ENCODE measurements around the gene MRLN.

The MRLN gene

DNA sequence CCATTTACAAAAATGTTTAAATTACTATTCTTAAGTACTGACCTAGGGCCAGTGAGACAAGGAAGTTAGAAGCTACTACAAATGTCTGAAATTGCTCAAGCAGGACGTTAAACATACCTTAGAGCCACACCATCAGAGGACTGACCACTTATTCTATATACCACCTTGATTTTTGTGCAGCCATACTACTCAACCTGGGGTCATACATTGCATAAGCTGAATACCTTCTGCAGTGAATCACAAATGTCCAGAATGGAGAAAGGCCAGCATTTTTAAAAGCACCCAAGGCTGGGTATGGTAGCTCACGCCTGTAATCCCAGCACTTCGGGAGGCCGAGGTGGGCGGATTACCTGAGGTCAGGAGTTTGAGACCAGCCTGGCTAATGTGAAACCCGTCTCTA is 21.2 kb upstream of the MRLN start:
- no peak overlapping the region for H3K9ac ChIP-seq (ENCODE audit: low read depth, low read length, poor library complexity)
- no peak overlapping the region for H3K23ac ChIP-seq (ENCODE audit: low read depth, low read length, poor library complexity)
- H2BK12ac ChIP-seq (ENCODE audit: low read length): no peak overlapping the region
- H3K9me3 ChIP-seq (replicated peaks in 1 of 2; ENCODE audit: control insufficient read depth in 2 of 2, insufficient read depth in 1 of 2, low read depth in 1 of 2, low read length in 2 of 2): no peaks in the 10 kb centered on the region
- no peaks in the 10 kb centered on the region for H3K4me1 ChIP-seq (ENCODE audit: control insufficient read depth in 2 of 2, insufficient read depth in 1 of 2, low read depth in 1 of 2, low read length in 2 of 2)
- H3K4me2 ChIP-seq (ENCODE audit: insufficient read depth, low read length, poor library complexity, severe bottlenecking): no peak overlapping the region
- H2AK5ac ChIP-seq (ENCODE audit: low read depth, low read length): no peak overlapping the region
- H3K18ac ChIP-seq (ENCODE audit: low read length): no peak overlapping the region
- no peak overlapping the region for H2BK120ac ChIP-seq (ENCODE audit: low read depth, low read length)
- no peaks in the 10 kb centered on the region for H3K27me3 ChIP-seq (ENCODE audit: control insufficient read depth in 3 of 3, insufficient read depth in 3 of 3, low read depth in 1 of 3, low read length in 3 of 3)
- no peak overlapping the region for H3K4me3 ChIP-seq (ENCODE audit: low read length in 2 of 2)
- no peak overlapping the region for H2AFZ ChIP-seq (ENCODE audit: low read length)
- H2BK5ac ChIP-seq (ENCODE audit: low read length): no peak overlapping the region
- no peaks in the 10 kb centered on the region for H3K36me3 ChIP-seq (replicated peaks in 1 of 2; ENCODE audit: control insufficient read depth in 2 of 2, insufficient read depth in 2 of 2, low read length in 2 of 2)
- no CpG with 5 or more reads among the region's 6 CpGs for WGBS, 2 donors (ENCODE audit: extremely low coverage in 2 of 2, insufficient read length in 2 of 2, insufficient replicate concordance in 1 of 2)
- H2BK15ac ChIP-seq (ENCODE audit: low read length): no peak overlapping the region
- H4K8ac ChIP-seq (ENCODE audit: low read depth, low read length): no peak overlapping the region
- H3K14ac ChIP-seq (ENCODE audit: low read length): no peak overlapping the region
- no peak overlapping the region for H3K27ac ChIP-seq (replicated peaks; ENCODE audit: low read length)
- H3K4ac ChIP-seq (ENCODE audit: low read length): no peak overlapping the region
- DNase-seq (ENCODE audit: low spot score): no peak
- H3K79me1 ChIP-seq (ENCODE audit: low read depth, low read length): no peaks in the 10 kb centered on the region
- no peak overlapping the region for H4K91ac ChIP-seq (ENCODE audit: low read depth, low read length, poor library complexity)

- Histone ChIP-seq H3K4me3 (ENCODE audit: low read length in 2 of 2) (no peak overlapping the region), H2AFZ (ENCODE audit: low read length) (no peak overlapping the region), H2BK15ac (ENCODE audit: low read length) (no peak overlapping the region), H3K4me1 (ENCODE audit: control insufficient read depth in 2 of 2, insufficient read depth in 1 of 2, low read depth in 1 of 2, low read length in 2 of 2) (no peaks in the 10 kb centered on the region), H3K9ac (ENCODE audit: low read depth, low read length, poor library complexity) (no peak overlapping the region), H3K27me3 (ENCODE audit: control insufficient read depth in 3 of 3, insufficient read depth in 3 of 3, low read depth in 1 of 3, low read length in 3 of 3) (no peaks in the 10 kb centered on the region), H4K8ac (ENCODE audit: low read depth, low read length) (no peak overlapping the region), H3K18ac (ENCODE audit: low read length) (no peak overlapping the region), H2BK120ac (ENCODE audit: low read depth, low read length) (no peak overlapping the region), H3K27ac (replicated peaks; ENCODE audit: low read length) (no peak overlapping the region), H2AK5ac (ENCODE audit: low read depth, low read length) (no peak overlapping the region), H3K36me3 (replicated peaks in 1 of 2; ENCODE audit: control insufficient read depth in 2 of 2, insufficient read depth in 2 of 2, low read length in 2 of 2) (no peaks in the 10 kb centered on the region), H3K14ac (ENCODE audit: low read length) (no peak overlapping the region), H3K9me3 (replicated peaks in 1 of 2; ENCODE audit: control insufficient read depth in 2 of 2, insufficient read depth in 1 of 2, low read depth in 1 of 2, low read length in 2 of 2) (no peaks in the 10 kb centered on the region), H2BK12ac (ENCODE audit: low read length) (no peak overlapping the region), H3K79me1 (ENCODE audit: low read depth, low read length) (no peaks in the 10 kb centered on the region), H3K4me2 (ENCODE audit: insufficient read depth, low read length, poor library complexity, severe bottlenecking) (no peak overlapping the region), H4K91ac (ENCODE audit: low read depth, low read length, poor library complexity) (no peak overlapping the region), H3K23ac (ENCODE audit: low read depth, low read length, poor library complexity) (no peak overlapping the region), H2BK5ac (ENCODE audit: low read length) (no peak overlapping the region), H3K4ac (ENCODE audit: low read length) (no peak overlapping the region)
- DNase-seq (ENCODE audit: low spot score): no peak
- no CpG with 5 or more reads among the region's 2 CpGs for WGBS, 2 donors (ENCODE audit: extremely low coverage in 2 of 2, insufficient read length in 2 of 2, insufficient replicate concordance in 1 of 2)
Observed at GRCh38 chr10:59773088-59773487, 19.8 kb upstream of the MRLN start.

DNA sequence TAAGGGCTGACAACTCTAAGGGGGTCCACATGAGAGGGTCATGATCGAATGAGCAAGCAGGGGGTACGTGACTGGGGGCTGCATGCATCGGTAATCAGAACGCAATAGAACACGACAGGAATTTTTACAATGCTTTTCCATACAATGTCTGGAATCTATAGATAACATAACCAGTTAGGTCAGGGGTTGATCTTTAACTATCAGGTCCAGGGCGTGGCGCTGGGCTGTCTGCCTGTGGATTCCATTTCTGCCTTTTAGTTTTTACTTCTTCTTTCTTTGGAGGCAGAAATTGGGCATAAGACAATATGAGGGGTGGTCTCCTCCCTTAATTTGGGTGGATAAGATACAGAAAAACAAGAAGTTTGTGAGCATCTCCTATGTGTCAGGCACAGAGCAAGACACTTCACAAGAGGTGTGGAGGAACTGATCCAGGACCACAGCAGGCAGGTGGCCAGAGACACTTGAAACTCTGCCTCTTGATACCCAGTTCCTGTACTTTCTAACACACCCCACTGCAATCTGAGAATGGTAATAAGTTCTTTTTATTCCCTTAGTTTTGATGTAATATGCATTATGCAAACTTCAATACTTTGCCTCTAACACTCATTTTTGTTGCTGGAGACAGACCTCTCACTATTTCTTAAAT is 18.0 kb upstream of the MRLN start:
- H2AK5ac ChIP-seq (ENCODE audit: low read depth, low read length): no peak overlapping the region
- no peak overlapping the region for H4K8ac ChIP-seq (ENCODE audit: low read depth, low read length)
- DNase-seq (ENCODE audit: low spot score): no peak
- no peak overlapping the region for H3K18ac ChIP-seq (ENCODE audit: low read length)
- H2AFZ ChIP-seq (ENCODE audit: low read length): no peak overlapping the region
- no peak overlapping the region for H3K23ac ChIP-seq (ENCODE audit: low read depth, low read length, poor library complexity)
- no CpG with 5 or more reads among the region's 7 CpGs for WGBS, 2 donors (ENCODE audit: extremely low coverage in 2 of 2, insufficient read length in 2 of 2, insufficient replicate concordance in 1 of 2)
- H2BK15ac ChIP-seq (ENCODE audit: low read length): no peak overlapping the region
- no peak overlapping the region for H2BK120ac ChIP-seq (ENCODE audit: low read depth, low read length)
- H3K4me2 ChIP-seq (ENCODE audit: insufficient read depth, low read length, poor library complexity, severe bottlenecking): no peak overlapping the region
- no peak overlapping the region for H3K27ac ChIP-seq (replicated peaks; ENCODE audit: low read length)
- no peak overlapping the region for H2BK5ac ChIP-seq (ENCODE audit: low read length)
- H3K4me1 ChIP-seq (ENCODE audit: control insufficient read depth in 2 of 2, insufficient read depth in 1 of 2, low read depth in 1 of 2, low read length in 2 of 2): no peaks in the 10 kb centered on the region
- no peaks in the 10 kb centered on the region for H3K27me3 ChIP-seq (ENCODE audit: control insufficient read depth in 3 of 3, insufficient read depth in 3 of 3, low read depth in 1 of 3, low read length in 3 of 3)
- no peaks in the 10 kb centered on the region for H3K36me3 ChIP-seq (replicated peaks in 1 of 2; ENCODE audit: control insufficient read depth in 2 of 2, insufficient read depth in 2 of 2, low read length in 2 of 2)
- H3K9ac ChIP-seq (ENCODE audit: low read depth, low read length, poor library complexity): no peak overlapping the region
- no peaks in the 10 kb centered on the region for H3K9me3 ChIP-seq (replicated peaks in 1 of 2; ENCODE audit: control insufficient read depth in 2 of 2, insufficient read depth in 1 of 2, low read depth in 1 of 2, low read length in 2 of 2)
- no peak overlapping the region for H3K14ac ChIP-seq (ENCODE audit: low read length)
- no peaks in the 10 kb centered on the region for H3K79me1 ChIP-seq (ENCODE audit: low read depth, low read length)
- no peak overlapping the region for H3K4ac ChIP-seq (ENCODE audit: low read length)
- no peak overlapping the region for H2BK12ac ChIP-seq (ENCODE audit: low read length)
- H3K4me3 ChIP-seq (ENCODE audit: low read length in 2 of 2): no peak overlapping the region
- H4K91ac ChIP-seq (ENCODE audit: low read depth, low read length, poor library complexity): no peak overlapping the region

DNA sequence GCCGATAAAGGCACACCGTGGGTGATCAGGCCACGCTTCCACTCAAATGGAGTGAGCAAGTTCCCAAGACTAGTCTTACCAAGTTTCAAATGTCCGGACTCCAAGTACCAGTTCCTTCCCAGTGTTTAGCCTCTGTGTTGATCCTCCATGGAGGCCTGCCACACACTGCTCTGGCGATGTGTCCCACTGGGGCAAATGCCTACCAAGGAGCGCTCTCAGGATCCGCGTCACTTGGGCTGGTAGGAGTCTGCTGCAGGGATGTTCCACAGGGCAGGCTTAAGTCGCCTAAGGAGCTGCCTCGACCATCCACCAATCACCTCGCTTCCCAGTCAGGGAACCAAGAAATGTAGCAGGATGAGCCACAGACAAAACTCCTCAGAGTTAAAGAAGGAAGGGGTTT is 17.4 kb upstream of the MRLN start:
- Histone ChIP-seq H2AK5ac (ENCODE audit: low read depth, low read length) (no peak overlapping the region), H2BK12ac (ENCODE audit: low read length) (no peak overlapping the region), H3K27ac (replicated peaks; ENCODE audit: low read length) (no peak overlapping the region), H3K27me3 (ENCODE audit: control insufficient read depth in 3 of 3, insufficient read depth in 3 of 3, low read depth in 1 of 3, low read length in 3 of 3) (no peaks in the 10 kb centered on the region), H2BK5ac (ENCODE audit: low read length) (no peak overlapping the region), H3K36me3 (replicated peaks in 1 of 2; ENCODE audit: control insufficient read depth in 2 of 2, insufficient read depth in 2 of 2, low read length in 2 of 2) (no peaks in the 10 kb centered on the region), H3K14ac (ENCODE audit: low read length) (no peak overlapping the region), H2AFZ (ENCODE audit: low read length) (no peak overlapping the region), H3K4me2 (ENCODE audit: insufficient read depth, low read length, poor library complexity, severe bottlenecking) (no peak overlapping the region), H3K18ac (ENCODE audit: low read length) (no peak overlapping the region), H3K23ac (ENCODE audit: low read depth, low read length, poor library complexity) (no peak overlapping the region), H4K91ac (ENCODE audit: low read depth, low read length, poor library complexity) (no peak overlapping the region), H2BK120ac (ENCODE audit: low read depth, low read length) (no peak overlapping the region), H3K79me1 (ENCODE audit: low read depth, low read length) (no peaks in the 10 kb centered on the region), H3K4me1 (ENCODE audit: control insufficient read depth in 2 of 2, insufficient read depth in 1 of 2, low read depth in 1 of 2, low read length in 2 of 2) (no peaks in the 10 kb centered on the region), H2BK15ac (ENCODE audit: low read length) (no peak overlapping the region), H3K4me3 (ENCODE audit: low read length in 2 of 2) (no peak overlapping the region), H3K4ac (ENCODE audit: low read length) (no peak overlapping the region), H4K8ac (ENCODE audit: low read depth, low read length) (no peak overlapping the region), H3K9me3 (replicated peaks in 1 of 2; ENCODE audit: control insufficient read depth in 2 of 2, insufficient read depth in 1 of 2, low read depth in 1 of 2, low read length in 2 of 2) (no peaks in the 10 kb centered on the region), H3K9ac (ENCODE audit: low read depth, low read length, poor library complexity) (no peak overlapping the region)
- DNase-seq (ENCODE audit: low spot score): no peak
- WGBS, 2 donors (ENCODE audit: extremely low coverage in 2 of 2, insufficient read length in 2 of 2, insufficient replicate concordance in 1 of 2): no CpG with 5 or more reads among the region's 11 CpGs
